Sigmoid colon (tissue), 4 donors: Measurements from ENCODE around the gene CRKL.
"Not testable (repeated sequence)": the region's sequence is repeated elsewhere in the genome, so short reads cannot be mapped to it uniquely, and the experiment has no call there.

Experiments
- EP300 ChIP-seq, 4 donors: sonication (generic); formaldehyde crosslinking; IDR thresholded peaks; one replicate each; pipeline ENCODE4 v1.6.1; 2017; ENCODE audit warnings: antibody characterized with exemption in 4 of 4
- POLR2A ChIP-seq, 2 donors: fragments of 450-650 bp; IDR thresholded peaks; one replicate each; pipeline ENCODE4 v1.6.1; 2016; ENCODE audit warnings: antibody characterized with exemption in 2 of 2, mild to moderate bottlenecking in 2 of 2, moderate library complexity in 2 of 2
- POLR2AphosphoS5 ChIP-seq, 4 donors: sonication (generic); formaldehyde crosslinking; IDR thresholded peaks; one replicate each; pipeline ENCODE4 v1.6.1; 2017; ENCODE audit warnings: antibody characterized with exemption in 4 of 4
- TF ChIP-seq, protein P1 (sequence below), 4 experiments: fragments of 450-650 bp in 3 of 4; fragments of 200-600 bp in 1 of 4; IDR thresholded peaks; one replicate each; pipeline ENCODE4 v1.5.1; 2016 to 2019; ENCODE audit warnings: antibody characterized with exemption in 4 of 4, mild to moderate bottlenecking in 3 of 4, moderate library complexity in 2 of 4

DNA sequence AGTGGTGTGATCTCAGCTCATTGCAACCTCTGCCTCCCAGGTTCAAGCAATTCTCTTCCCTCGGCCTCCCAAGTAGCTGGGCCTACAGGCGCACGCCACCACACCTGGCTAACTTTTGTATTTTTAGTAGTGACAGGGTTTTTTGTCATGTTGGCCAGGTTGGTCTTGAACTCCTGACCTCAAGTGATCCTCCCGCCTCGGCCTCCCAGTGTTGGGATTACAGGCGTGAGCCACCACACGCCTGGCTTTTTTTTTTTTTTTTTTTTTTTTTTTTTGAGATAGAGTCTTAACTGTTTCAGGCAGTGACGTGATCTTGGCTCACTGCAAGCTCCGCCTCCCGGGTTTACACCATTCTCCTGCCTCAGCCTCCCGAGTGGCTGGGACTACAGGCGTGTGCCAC, 13.2 kb downstream of the CRKL start:
- not testable (repeated sequence) for TF ChIP-seq EP300, POLR2AphosphoS5, POLR2A (IDR thresholded peaks at IDR 0.05)
- TF ChIP-seq, protein P1, sequence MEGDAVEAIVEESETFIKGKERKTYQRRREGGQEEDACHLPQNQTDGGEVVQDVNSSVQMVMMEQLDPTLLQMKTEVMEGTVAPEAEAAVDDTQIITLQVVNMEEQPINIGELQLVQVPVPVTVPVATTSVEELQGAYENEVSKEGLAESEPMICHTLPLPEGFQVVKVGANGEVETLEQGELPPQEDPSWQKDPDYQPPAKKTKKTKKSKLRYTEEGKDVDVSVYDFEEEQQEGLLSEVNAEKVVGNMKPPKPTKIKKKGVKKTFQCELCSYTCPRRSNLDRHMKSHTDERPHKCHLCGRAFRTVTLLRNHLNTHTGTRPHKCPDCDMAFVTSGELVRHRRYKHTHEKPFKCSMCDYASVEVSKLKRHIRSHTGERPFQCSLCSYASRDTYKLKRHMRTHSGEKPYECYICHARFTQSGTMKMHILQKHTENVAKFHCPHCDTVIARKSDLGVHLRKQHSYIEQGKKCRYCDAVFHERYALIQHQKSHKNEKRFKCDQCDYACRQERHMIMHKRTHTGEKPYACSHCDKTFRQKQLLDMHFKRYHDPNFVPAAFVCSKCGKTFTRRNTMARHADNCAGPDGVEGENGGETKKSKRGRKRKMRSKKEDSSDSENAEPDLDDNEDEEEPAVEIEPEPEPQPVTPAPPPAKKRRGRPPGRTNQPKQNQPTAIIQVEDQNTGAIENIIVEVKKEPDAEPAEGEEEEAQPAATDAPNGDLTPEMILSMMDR (IDR thresholded peaks at IDR 0.05) = not testable (repeated sequence)
